K562 (cell line): ENCODE measurements around the gene AMIGO3. TPM values are rescaled to one million over a fixed set of nuclear protein-coding genes. Genes with fewer than 3 reads are reported as not detected.

Experiments used
- ATAC-seq: fragments of 200-7000 bp; cut with Tn5 transposase; 3 replicates; pipeline ENCODE4 v1.9.1; 2020; ENCODE audit warnings: moderate library complexity
- BruUV-seq: library from RNA; stranded (reverse); fragments of 400-500 nt; replicated peaks from 2 replicates; lab custom pipeline; 2021; lab: Mats Ljungman, UMichigan
- CTCF ChIA-PET: fragments of 300-600 bp; formaldehyde crosslinking; extraction: SDS; loops from one replicate; lab custom pipeline; 2021; ENCODE audit warnings: low intra/inter-chr PET ratio; lab: Yijun Ruan, JAX
- POLR2A ChIA-PET: fragments of 300-600, 350-650 bp; sonication (Branson Sonifier 250); formaldehyde crosslinking; extraction: SDS; loops from one replicate; lab custom pipeline; 2021; ENCODE audit warnings: antibody characterized with exemption, inconsistent platforms; lab: Yijun Ruan, JAX
- DNase-seq, 4 experiments: peaks; one replicate each; pipeline versions ENCODE4 v3.0.0 to v3.0.0-alpha.2; 2011 to 2018; ENCODE audit warnings: low spot score in 3 of 4, mixed read lengths in 3 of 4; ENCODE audit errors: extremely low read depth in 1 of 4
- FAIRE-seq: peaks from 2 replicates; lab custom pipeline; 2011; peaks lifted over from hg19 to GRCh38; lab: Jason Lieb, UNC
- H2AFZ ChIP-seq: 2 replicates; pipeline ENCODE4 v1.6.0; 2011; ENCODE audit warnings: low read depth, low read length, control low read depth, inconsistent platforms
- H3K27ac ChIP-seq: fragments of 200-600 bp; 3 replicates; pipeline ENCODE4 v1.8.0; 2011; ENCODE audit warnings: low read depth, mild to moderate bottlenecking, control low read depth, inconsistent platforms, low read length, moderate library complexity, mixed read lengths; ENCODE audit errors: extremely low read depth
- H3K27me3 ChIP-seq, 2 experiments: fragments of 300-600 bp in 1 of 2; 2 replicates in 1 of 2; 3 replicates in 1 of 2; pipeline versions ENCODE4 v1.6.0 to v1.8.0; 2011; ENCODE audit warnings: inconsistent platforms in 2 of 2, low read length in 2 of 2, mild to moderate bottlenecking in 1 of 2, mixed read lengths in 1 of 2, moderate library complexity in 1 of 2; ENCODE audit not compliant: control insufficient read depth in 2 of 2, insufficient read depth in 2 of 2
- H3K36me3 ChIP-seq: fragments of 300-600 bp; 3 replicates; pipeline ENCODE4 v1.8.0; 2011; ENCODE audit warnings: mild to moderate bottlenecking, low read length, inconsistent platforms; ENCODE audit not compliant: control insufficient read depth, insufficient read depth
- H3K4me1 ChIP-seq, 2 experiments: fragments of 200-600 bp in 1 of 2; replicated peaks in 1 of 2; 2 replicates in 1 of 2; 3 replicates in 1 of 2; pipeline versions ENCODE4 v1.5.1 to v1.8.0; 2011; ENCODE audit warnings: inconsistent platforms in 2 of 2, low read length in 2 of 2, mild to moderate bottlenecking in 1 of 2, mixed read lengths in 1 of 2, moderate library complexity in 1 of 2; ENCODE audit not compliant: control insufficient read depth in 2 of 2, insufficient read depth in 2 of 2
- H3K4me2 ChIP-seq: 2 replicates; pipeline ENCODE4 v1.6.1; 2011; ENCODE audit warnings: low read length, control low read depth, inconsistent platforms, mixed read lengths; ENCODE audit not compliant: insufficient read depth
- H3K4me3 ChIP-seq: fragments of 200-600 bp; sonication (generic), shearing (Covaris generic); 2 replicates; pipeline ENCODE4 v1.5.1; 2016; ENCODE audit warnings: control low read depth, inconsistent platforms
- H3K79me2 ChIP-seq: fragments of 200-600 bp; 3 replicates; pipeline ENCODE4 v1.8.0; 2011; ENCODE audit warnings: low read length, inconsistent platforms; ENCODE audit not compliant: control insufficient read depth, insufficient read depth
- H3K9ac ChIP-seq, 2 experiments: 2 replicates each; pipeline versions ENCODE4 v1.6.0 to v1.6.1; 2011; ENCODE audit warnings: low read depth in 2 of 2, low read length in 2 of 2, control low read depth in 1 of 2, inconsistent platforms in 1 of 2, mild to moderate bottlenecking in 1 of 2, mixed read lengths in 1 of 2; ENCODE audit not compliant: insufficient read depth in 1 of 2
- H3K9me1 ChIP-seq: one replicate; pipeline ENCODE4 v1.6.0; 2011; ENCODE audit warnings: inconsistent platforms, mild to moderate bottlenecking, low read length, moderate library complexity; ENCODE audit not compliant: control insufficient read depth, insufficient read depth
- H3K9me3 ChIP-seq: replicated peaks from 2 replicates; pipeline ENCODE4 v1.5.1; 2011; ENCODE audit warnings: low read depth, low read length, inconsistent platforms; ENCODE audit not compliant: control insufficient read depth, insufficient read depth
- H4K20me1 ChIP-seq: replicated peaks from 2 replicates; pipeline ENCODE4 v1.6.1; 2011; ENCODE audit warnings: low read length, inconsistent platforms, mixed read lengths; ENCODE audit not compliant: control insufficient read depth, insufficient read depth
- HDAC1 ChIP-seq, 2 experiments: fragments of 450-650 bp; IDR thresholded peaks; 2 replicates each; pipeline ENCODE4 v1.6.1; 2016 to 2017; ENCODE audit warnings: inconsistent platforms in 1 of 2, mild to moderate bottlenecking in 1 of 2, moderate library complexity in 1 of 2
- NFRKB ChIP-seq: fragments of 450-650 bp; IDR thresholded peaks from 2 replicates; pipeline ENCODE4 v1.6.1; 2016; ENCODE audit warnings: low read depth
- POLR2G ChIP-seq: fragments of 200-400 bp; formaldehyde crosslinking; IDR thresholded peaks from 2 replicates; pipeline ENCODE4 v1.6.1; 2017; ENCODE audit warnings: low read depth, mild to moderate bottlenecking, antibody characterized with exemption, low read length, moderate library complexity
- RAD51 ChIP-seq: fragments of 450-650 bp; IDR thresholded peaks from 2 replicates; pipeline ENCODE4 v1.7.1; 2016; ENCODE audit warnings: low read depth, mild to moderate bottlenecking, borderline replicate concordance
- STAT6 ChIP-seq: sonication (generic); formaldehyde crosslinking; IDR thresholded peaks from 2 replicates; pipeline ENCODE4 v1.8.1; 2023; ENCODE audit warnings: mild to moderate bottlenecking, missing genetic modification reagents
- ZKSCAN1 ChIP-seq: fragments of 150-350 bp; IDR thresholded peaks from 2 replicates; pipeline ENCODE4 v1.6.1; 2016; ENCODE audit warnings: low read depth, low read length
- WGBS: fragments of 100-300 bp; shearing (Covaris generic); methylation state at CpG from one replicate; pipeline ENCODE4 v1.1.6; 2016; ENCODE audit warnings: low coverage, mixed read lengths; ENCODE audit not compliant: insufficient coverage; ENCODE audit errors: missing lambda C conversion rate; 5-methylcytosine and 5-hydroxymethylcytosine counted together
- in situ Hi-C: fragments of 300-500 bp; cut with MboI; formaldehyde crosslinking; loops from 4 replicates; pipeline ENCODE4 v1.15.0; 2018; ENCODE audit warnings: inconsistent platforms, mixed read lengths
- intact Hi-C: fragments of 100-400 bp; cut with micrococcal nuclease; formaldehyde crosslinking; loops from 2 replicates; pipeline ENCODE4 v1.14.2; 2022
- polyA plus RNA-seq, 8 experiments: library from polyadenylated mRNA; depleted of rRNA in 4 of 8; stranded (reverse) in 5 of 8; unstranded in 3 of 8; fragments of >200 nt; fragmentation: Nextera tagmentation in 2 of 8; fragmentation: Illumina TruSeq in 1 of 8; extraction: Ambion mirVana in 2 of 8; extraction: Trizol in 1 of 8; gene quantifications; 2 replicates each; pipeline versions ENCODE4 v1.2.1 to v1.2.3, GENCODE V29; 2011 to 2014; ENCODE audit warnings: inconsistent platforms in 1 of 8, missing spikeins in 1 of 8
- total RNA-seq, 7 experiments: library from RNA; depleted of rRNA in 6 of 7; stranded (reverse); fragments of >200 nt in 6 of 7; fragmentation: Illumina TruSeq in 2 of 7; extraction: Trizol in 2 of 7; gene quantifications; 2 replicates each; pipeline versions ENCODE4 v1.2.1 to v1.2.3, GENCODE V29; 2011 to 2021; ENCODE audit warnings: low replicate concordance in 1 of 7
- TF ChIP-seq, protein P1 (sequence below): fragments of 250-450 bp; sonication (Bioruptor Pico); IDR thresholded peaks from 2 replicates; pipeline ENCODE4 v1.8.0; 2021; ENCODE audit warnings: moderate library complexity, mild to moderate bottlenecking, inconsistent platforms

AMIGO3 gene
- total and polyA plus RNA-seq, 9 of the 15 experiments (the other 6 are each of a cell fraction or from before 2014, with no cell fraction given) = 0.13 to 2.8 (median 0.44) TPM; not detected in 4

GRCh38 chr3:49715611-49716121 lies 3.8 kb downstream of the AMIGO3 start (continued):
- no peak for TF ChIP-seq STAT6 (CRISPR knock-in tag)
- no peak for TF ChIP-seq RAD51
- TF ChIP-seq ZKSCAN1 = no peak

GRCh38 chr3:49714728-49715550 lies 4.5 kb downstream of the AMIGO3 start:
- in situ Hi-C loops (no loop called here), intact Hi-C loops (no loop called here)
- Histone ChIP-seq H3K4me3 (no peak overlapping the region), H3K27me3 (no peaks in the 10 kb centered on the region), H3K4me2 (no peak overlapping the region), H3K9ac (no peak overlapping the region), H3K79me2 (no peaks in the 10 kb centered on the region), H3K27ac (no peak overlapping the region), H3K4me1 (peaks cover 0 to 9% of the 10 kb centered on the region in 2 experiments; a peak in 1 of 5 replicates), H2AFZ (no peak overlapping the region), H3K9me3 (no peaks in the 10 kb centered on the region), H4K20me1 (no peaks in the 10 kb centered on the region), H3K36me3 (peaks cover 38% of the 10 kb centered on the region; the same call in 2 of the 3 replicates), H3K9me1 (no peaks in the 10 kb centered on the region)
- ChIA-PET CTCF (no interaction called here), POLR2A (interaction anchor here (0.6 kb wide), 2 partner anchors 8 to 69 kb away, joined by 3 read pairs; no protein-coding TSS in a partner anchor)
- no peak for TF ChIP-seq HDAC1 (IDR thresholded peaks at IDR 0.05)
- peak; percentile 44 for TF ChIP-seq POLR2G
- TF ChIP-seq, protein P1, sequence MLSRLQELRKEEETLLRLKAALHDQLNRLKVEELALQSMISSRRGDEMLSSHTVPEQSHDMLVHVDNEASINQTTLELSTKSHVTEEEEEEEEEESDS (CRISPR knock-in tag) = no peak
- TF ChIP-seq NFRKB = no peak
- WGBS = 67% methylated on average over 7 of the region's 13 CpGs
- FAIRE-seq (no peak), DNase-seq (no peak), ATAC-seq (no peak)
- BruUV-seq = no TSS peak
